C4-2B (cell line): ENCODE data around the gene SLC18A3.

ENCODE experiments used
- ZFX ChIP-seq: fragments of 450-650 bp; IDR thresholded peaks from 2 replicates; pipeline ENCODE4 v1.6.1; 2017
- TF ChIP-seq, protein P1 (sequence below): fragments of 450-650 bp; conservative IDR thresholded peaks from 2 replicates; pipeline ENCODE4 v1.5.1; 2017; ENCODE audit warnings: mild to moderate bottlenecking

DNA sequence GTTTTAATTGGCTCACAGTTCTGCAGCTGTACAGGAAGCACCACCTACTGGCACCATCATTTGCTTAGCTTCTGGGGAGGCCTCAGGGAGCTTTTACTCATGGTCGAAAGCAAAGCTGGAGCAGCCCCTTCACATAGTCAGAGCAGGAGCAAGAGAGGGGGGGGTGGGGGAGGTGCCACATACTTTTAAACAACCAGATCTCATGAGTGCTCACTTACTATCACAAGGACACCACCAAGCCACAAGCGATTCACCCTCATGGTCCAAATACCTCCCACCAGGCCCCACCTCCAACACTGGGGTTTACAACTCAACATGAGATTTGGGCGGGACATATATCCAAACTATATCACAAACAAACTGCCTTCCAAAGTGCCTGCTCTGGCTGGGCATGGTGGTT, 31.7 kb upstream of the SLC18A3 start:
- TF ChIP-seq, protein P1, sequence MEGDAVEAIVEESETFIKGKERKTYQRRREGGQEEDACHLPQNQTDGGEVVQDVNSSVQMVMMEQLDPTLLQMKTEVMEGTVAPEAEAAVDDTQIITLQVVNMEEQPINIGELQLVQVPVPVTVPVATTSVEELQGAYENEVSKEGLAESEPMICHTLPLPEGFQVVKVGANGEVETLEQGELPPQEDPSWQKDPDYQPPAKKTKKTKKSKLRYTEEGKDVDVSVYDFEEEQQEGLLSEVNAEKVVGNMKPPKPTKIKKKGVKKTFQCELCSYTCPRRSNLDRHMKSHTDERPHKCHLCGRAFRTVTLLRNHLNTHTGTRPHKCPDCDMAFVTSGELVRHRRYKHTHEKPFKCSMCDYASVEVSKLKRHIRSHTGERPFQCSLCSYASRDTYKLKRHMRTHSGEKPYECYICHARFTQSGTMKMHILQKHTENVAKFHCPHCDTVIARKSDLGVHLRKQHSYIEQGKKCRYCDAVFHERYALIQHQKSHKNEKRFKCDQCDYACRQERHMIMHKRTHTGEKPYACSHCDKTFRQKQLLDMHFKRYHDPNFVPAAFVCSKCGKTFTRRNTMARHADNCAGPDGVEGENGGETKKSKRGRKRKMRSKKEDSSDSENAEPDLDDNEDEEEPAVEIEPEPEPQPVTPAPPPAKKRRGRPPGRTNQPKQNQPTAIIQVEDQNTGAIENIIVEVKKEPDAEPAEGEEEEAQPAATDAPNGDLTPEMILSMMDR = no peak
- no peak for TF ChIP-seq ZFX
